Mesenchymal stem cell (in vitro differentiated cells and primary cell): ENCODE data around the gene ARID4B.
A peak's percentile ranks its signal among the peaks of the same experiment; 100 is the strongest.

Experiments
- DNase-seq: peaks from one replicate; pipeline ENCODE4 v3.0.0-alpha.2; 2013
- H2AFZ ChIP-seq: one replicate; pipeline ENCODE4 v1.6.1; 2013; ENCODE audit warnings: low read depth, mild to moderate bottlenecking, control low read depth, inconsistent platforms, low read length, moderate library complexity
- H2AK5ac ChIP-seq: 2 replicates; pipeline ENCODE4 v1.6.1; 2013; ENCODE audit warnings: low read length, moderate library complexity, mild to moderate bottlenecking, inconsistent platforms; ENCODE audit not compliant: severe bottlenecking
- H2BK120ac ChIP-seq: one replicate; pipeline ENCODE4 v1.6.1; 2013; ENCODE audit warnings: low read depth, mild to moderate bottlenecking, inconsistent platforms, low read length, moderate library complexity
- H2BK12ac ChIP-seq, 2 experiments: one replicate each; pipeline ENCODE4 v1.6.1; 2013; ENCODE audit warnings: inconsistent platforms in 2 of 2, low read length in 2 of 2, mild to moderate bottlenecking in 2 of 2, moderate library complexity in 2 of 2, control low read depth in 1 of 2
- H2BK15ac ChIP-seq: one replicate; pipeline ENCODE4 v1.6.1; 2013; ENCODE audit warnings: mild to moderate bottlenecking, low read depth, inconsistent platforms; ENCODE audit not compliant: poor library complexity, severe bottlenecking
- H2BK5ac ChIP-seq: 2 replicates; pipeline ENCODE4 v1.6.1; 2013; ENCODE audit warnings: low read depth, mild to moderate bottlenecking, low read length, control low read depth, inconsistent platforms; ENCODE audit not compliant: poor library complexity, severe bottlenecking
- H3K14ac ChIP-seq, 2 experiments: one replicate each; pipeline ENCODE4 v1.6.1; 2013; ENCODE audit warnings: inconsistent platforms in 2 of 2, low read length in 2 of 2, control low read depth in 1 of 2, mild to moderate bottlenecking in 1 of 2, moderate library complexity in 1 of 2
- H3K18ac ChIP-seq, 2 experiments: one replicate each; pipeline ENCODE4 v1.6.1; 2013; ENCODE audit warnings: inconsistent platforms in 2 of 2, low read length in 2 of 2, control low read depth in 1 of 2, low read depth in 1 of 2, mild to moderate bottlenecking in 1 of 2
- H3K23ac ChIP-seq, 2 experiments: one replicate each; pipeline ENCODE4 v1.6.1; 2013; ENCODE audit warnings: inconsistent platforms in 2 of 2, low read length in 2 of 2, mild to moderate bottlenecking in 2 of 2, moderate library complexity in 2 of 2, control low read depth in 1 of 2
- H3K27ac ChIP-seq: 2 replicates; pipeline ENCODE4 v1.5.1; 2013; ENCODE audit warnings: mild to moderate bottlenecking, moderate library complexity, low read length, control low read depth, inconsistent platforms; ENCODE audit not compliant: poor library complexity, severe bottlenecking
- H3K27me3 ChIP-seq, 2 experiments: 2 replicates each; pipeline versions ENCODE4 v1.6.1 to v1.7.0; 2013; ENCODE audit warnings: low read length in 2 of 2, mild to moderate bottlenecking in 2 of 2, moderate library complexity in 2 of 2, control low read depth in 1 of 2, inconsistent platforms in 1 of 2; ENCODE audit not compliant: control insufficient read depth in 1 of 2, insufficient read depth in 1 of 2
- H3K36me3 ChIP-seq, 2 experiments: 2 replicates each; pipeline versions ENCODE4 v1.6.1 to v1.7.0; 2013; ENCODE audit warnings: low read length in 2 of 2, control low read depth in 1 of 2, inconsistent platforms in 1 of 2, low read depth in 1 of 2, mild to moderate bottlenecking in 1 of 2; ENCODE audit not compliant: insufficient read depth in 2 of 2, control insufficient read depth in 1 of 2
- H3K4ac ChIP-seq, 2 experiments: one replicate each; pipeline ENCODE4 v1.6.1; 2013; ENCODE audit warnings: inconsistent platforms in 2 of 2, low read length in 2 of 2, mild to moderate bottlenecking in 2 of 2, moderate library complexity in 2 of 2, control low read depth in 1 of 2, low read depth in 1 of 2
- H3K4me1 ChIP-seq: 2 replicates; pipeline ENCODE4 v1.6.1; 2013; ENCODE audit warnings: low read depth, low read length, control low read depth; ENCODE audit not compliant: control insufficient read depth, insufficient read depth
- H3K4me2 ChIP-seq: 2 replicates; pipeline ENCODE4 v1.6.1; 2013; ENCODE audit warnings: low read length, mild to moderate bottlenecking, inconsistent platforms; ENCODE audit not compliant: poor library complexity, severe bottlenecking
- H3K4me3 ChIP-seq, 2 experiments: 2 replicates each; pipeline versions ENCODE4 v1.5.1 to v1.7.0; 2013; ENCODE audit warnings: low read length in 2 of 2, mild to moderate bottlenecking in 2 of 2, control low read depth in 1 of 2, low read depth in 1 of 2; ENCODE audit not compliant: insufficient read depth in 1 of 2
- H3K79me1 ChIP-seq: replicated peaks from 2 replicates; pipeline ENCODE4 v1.6.1; 2013; ENCODE audit warnings: mild to moderate bottlenecking, control low read depth, low read length, inconsistent platforms; ENCODE audit not compliant: poor library complexity, severe bottlenecking
- H3K9ac ChIP-seq: 2 replicates; pipeline ENCODE4 v1.7.0; 2013; ENCODE audit warnings: mild to moderate bottlenecking, low read length, moderate library complexity
- H3K9me3 ChIP-seq: 2 replicates; pipeline ENCODE4 v1.7.0; 2013; ENCODE audit warnings: mild to moderate bottlenecking, low read length; ENCODE audit not compliant: control insufficient read depth
- H4K8ac ChIP-seq: one replicate; pipeline ENCODE4 v1.6.1; 2013; ENCODE audit warnings: inconsistent platforms, mild to moderate bottlenecking, low read length, moderate library complexity
- H4K91ac ChIP-seq: one replicate; pipeline ENCODE4 v1.6.1; 2013; ENCODE audit warnings: mild to moderate bottlenecking, low read length, inconsistent platforms
- WGBS: methylation state at CpG from one replicate; pipeline ENCODE4 v1.1.7; 2013; ENCODE audit warnings: mixed read lengths; 5-methylcytosine and 5-hydroxymethylcytosine counted together

ARID4B gene

GRCh38 chr1:235181561-235182245 lies 146.3 kb downstream of the ARID4B start:
- no peak overlapping the region for H3K4me2 ChIP-seq
- H3K27ac ChIP-seq, result no peak overlapping the region
- H2AK5ac ChIP-seq, result no peak overlapping the region
- H3K36me3 ChIP-seq, result peaks cover 13 to 60% of the 10 kb centered on the region in 2 experiments
- H4K8ac ChIP-seq, result no peak overlapping the region
- no peaks in the 10 kb centered on the region for H3K4me1 ChIP-seq
- no peak overlapping the region for H3K14ac ChIP-seq
- no peak overlapping the region for H3K4ac ChIP-seq
- no peak overlapping the region for H4K91ac ChIP-seq
- H3K18ac ChIP-seq, result no peak overlapping the region
- no peaks in the 10 kb centered on the region for H3K27me3 ChIP-seq
- WGBS, result 98% methylated on average over 8 of the region's 8 CpGs
- no peak overlapping the region for H3K23ac ChIP-seq
- no peak overlapping the region for H2BK5ac ChIP-seq
- no peaks in the 10 kb centered on the region for H3K9me3 ChIP-seq
- H3K9ac ChIP-seq, result no peak overlapping the region
- H2AFZ ChIP-seq, result no peak overlapping the region
- H3K4me3 ChIP-seq, result no peak overlapping the region
- DNase-seq, result no peak
- no peak overlapping the region for H2BK12ac ChIP-seq
- H2BK15ac ChIP-seq, result no peak overlapping the region
- no peak overlapping the region for H2BK120ac ChIP-seq
- peaks cover 20% of the 10 kb centered on the region for H3K79me1 ChIP-seq

- Histone ChIP-seq H3K4me2 (no peak overlapping the region), H2BK15ac (no peak overlapping the region), H3K23ac (no peak overlapping the region), H3K79me1 (peaks cover 22% of the 10 kb centered on the region), H3K18ac (no peak overlapping the region), H3K4me3 (no peak overlapping the region), H3K4ac (no peak overlapping the region), H3K36me3 (peaks cover 13 to 67% of the 10 kb centered on the region in 2 experiments), H2BK120ac (no peak overlapping the region), H3K14ac (no peak overlapping the region), H2AK5ac (no peak overlapping the region), H3K27ac (no peak overlapping the region), H2BK5ac (no peak overlapping the region), H3K9ac (no peak overlapping the region), H4K8ac (no peak overlapping the region), H3K27me3 (no peaks in the 10 kb centered on the region), H3K9me3 (no peaks in the 10 kb centered on the region), H2AFZ (no peak overlapping the region), H3K4me1 (peaks cover 3% of the 10 kb centered on the region), H2BK12ac (no peak overlapping the region), H4K91ac (no peak overlapping the region)
- 99% methylated on average over 4 of the region's 5 CpGs for WGBS
- no peak for DNase-seq
Observed at GRCh38 chr1:235180916-235181460, 147.0 kb downstream of the ARID4B start.

- Histone ChIP-seq H3K4me2 (no peak overlapping the region), H3K4me1 (peaks cover 3% of the 10 kb centered on the region), H3K4me3 (no peak overlapping the region), H2BK15ac (no peak overlapping the region), H2BK5ac (no peak overlapping the region), H3K23ac (no peak overlapping the region), H3K9ac (no peak overlapping the region), H4K91ac (no peak overlapping the region), H4K8ac (no peak overlapping the region), H3K27ac (peak overlapping the region; percentile 47), H3K4ac (no peak overlapping the region), H3K18ac (no peak overlapping the region), H3K36me3 (peaks cover 28 to 74% of the 10 kb centered on the region in 2 experiments), H3K79me1 (peaks cover 14% of the 10 kb centered on the region), H2BK12ac (no peak overlapping the region), H2AFZ (no peak overlapping the region), H3K14ac (no peak overlapping the region), H2AK5ac (peak overlapping the region; percentile 73), H2BK120ac (no peak overlapping the region), H3K27me3 (no peaks in the 10 kb centered on the region), H3K9me3 (no peaks in the 10 kb centered on the region)
- DNase-seq, result no peak
- 90% methylated on average over 6 of the region's 7 CpGs for whole genome bisulfite sequencing
Observed at GRCh38 chr1:235176486-235176885, 151.5 kb downstream of the ARID4B start.

- H3K9ac ChIP-seq, result no peak overlapping the region
- H2AFZ ChIP-seq, result no peak overlapping the region
- no peak overlapping the region for H3K4me3 ChIP-seq
- no peak overlapping the region for H3K4ac ChIP-seq
- H3K4me1 ChIP-seq, result no peaks in the 10 kb centered on the region
- H3K18ac ChIP-seq, result no peak overlapping the region
- H3K79me1 ChIP-seq, result peaks cover 9% of the 10 kb centered on the region
- H2AK5ac ChIP-seq, result no peak overlapping the region
- H2BK15ac ChIP-seq, result no peak overlapping the region
- no peak overlapping the region for H4K91ac ChIP-seq
- H3K23ac ChIP-seq, result no peak overlapping the region
- H2BK5ac ChIP-seq, result no peak overlapping the region
- H3K4me2 ChIP-seq, result no peak overlapping the region
- no peaks in the 10 kb centered on the region for H3K9me3 ChIP-seq
- no peaks in the 10 kb centered on the region for H3K27me3 ChIP-seq
- peaks cover 35 to 66% of the 10 kb centered on the region in 2 experiments for H3K36me3 ChIP-seq
- no peak overlapping the region for H4K8ac ChIP-seq
- no peak overlapping the region for H3K14ac ChIP-seq
- no peak overlapping the region for H2BK12ac ChIP-seq
- DNase-seq, result no peak
- no peak overlapping the region for H3K27ac ChIP-seq
- H2BK120ac ChIP-seq, result no peak overlapping the region
Observed at GRCh38 chr1:235169986-235170385, 158.0 kb downstream of the ARID4B start.
